Measurements from ENCODE around the gene M1AP.
"Not testable (repeated sequence)": the region's sequence is repeated elsewhere in the genome, so short reads cannot be mapped to it uniquely, and the experiment has no call there.

M1AP gene

GRCh38 chr2:74564222-74564621, 83.9 kb downstream of the M1AP start:
- no peak for TF ChIP-seq JUND (IDR thresholded peaks at IDR 0.05; ENCODE audit: low read depth)
- no peak for DNase-seq (ENCODE audit: low read depth in 1 of 2, low spot score in 1 of 2)
- in situ Hi-C loops (cut with HindIII; ENCODE audit: low pct_unique_long_range_greater_than_20kb, low sequenced_read_pairs), result no loop called here

- DNase-seq (ENCODE audit: low read depth in 1 of 2, low spot score in 1 of 2), result no peak
- TF ChIP-seq JUND (IDR thresholded peaks at IDR 0.05; ENCODE audit: low read depth), result no peak
- in situ Hi-C loops (cut with HindIII; ENCODE audit: low pct_unique_long_range_greater_than_20kb, low sequenced_read_pairs), result no loop called here
Measured at GRCh38 chr2:74562126-74562775, 85.9 kb downstream of the M1AP start.

- DNase-seq (ENCODE audit: low read depth in 1 of 2, low spot score in 1 of 2); in situ Hi-C loops (cut with HindIII; ENCODE audit: low pct_unique_long_range_greater_than_20kb, low sequenced_read_pairs): not testable (repeated sequence)
Measured at GRCh38 chr2:74561022-74561421, 87.1 kb downstream of the M1AP start.

GRCh38 chr2:74560591-74560990, 87.5 kb downstream of the M1AP start:
- no peak for TF ChIP-seq JUND (IDR thresholded peaks at IDR 0.05; ENCODE audit: low read depth)
- peak in 1 of 2 experiments; percentile 88 for DNase-seq (ENCODE audit: low read depth in 1 of 2, low spot score in 1 of 2)
- in situ Hi-C loops (cut with HindIII; ENCODE audit: low pct_unique_long_range_greater_than_20kb, low sequenced_read_pairs), result no loop called here

GRCh38 chr2:74559912-74560311, 88.2 kb downstream of the M1AP start:
- in situ Hi-C loops (cut with HindIII; ENCODE audit: low pct_unique_long_range_greater_than_20kb, low sequenced_read_pairs), result no loop called here
- no peak for TF ChIP-seq JUND (IDR thresholded peaks at IDR 0.05; ENCODE audit: low read depth)
- DNase-seq (ENCODE audit: low read depth in 1 of 2, low spot score in 1 of 2), result peak in 1 of 2 experiments; percentile 71

GRCh38 chr2:74558284-74559230, 89.6 kb downstream of the M1AP start:
- DNase-seq (ENCODE audit: low read depth in 1 of 2, low spot score in 1 of 2), result peak in 1 of 2 experiments; percentile 68
- in situ Hi-C loops (cut with HindIII; ENCODE audit: low pct_unique_long_range_greater_than_20kb, low sequenced_read_pairs), result no loop called here
- no peak for TF ChIP-seq JUND (IDR thresholded peaks at IDR 0.05; ENCODE audit: low read depth)

GRCh38 chr2:74556831-74557370, 91.2 kb downstream of the M1AP start:
- DNase-seq (ENCODE audit: low read depth in 1 of 2, low spot score in 1 of 2), result no peak
- TF ChIP-seq JUND (IDR thresholded peaks at IDR 0.05; ENCODE audit: low read depth), result no peak
- in situ Hi-C loops (cut with HindIII; ENCODE audit: low pct_unique_long_range_greater_than_20kb, low sequenced_read_pairs), result no loop called here

- in situ Hi-C loops (cut with HindIII; ENCODE audit: low pct_unique_long_range_greater_than_20kb, low sequenced_read_pairs), result no loop called here
- no peak for DNase-seq (ENCODE audit: low read depth in 1 of 2, low spot score in 1 of 2)
Measured at GRCh38 chr2:74556159-74556558, 92.0 kb downstream of the M1AP start.

GRCh38 chr2:74555610-74556103, 92.5 kb downstream of the M1AP start:
- no peak for DNase-seq (ENCODE audit: low read depth in 1 of 2, low spot score in 1 of 2)
- TF ChIP-seq JUND (IDR thresholded peaks at IDR 0.05; ENCODE audit: low read depth), result no peak
- in situ Hi-C loops (cut with HindIII; ENCODE audit: low pct_unique_long_range_greater_than_20kb, low sequenced_read_pairs), result no loop called here

More at GRCh38 chr2:74556159-74556558, 92.0 kb downstream of the M1AP start:
- no peak for TF ChIP-seq JUND (IDR thresholded peaks at IDR 0.05; ENCODE audit: low read depth)

GRCh38 chr2:74554820-74555531, 93.2 kb downstream of the M1AP start:
- in situ Hi-C loops (cut with HindIII; ENCODE audit: low pct_unique_long_range_greater_than_20kb, low sequenced_read_pairs), result no loop called here
- no peak for TF ChIP-seq JUND (IDR thresholded peaks at IDR 0.05; ENCODE audit: low read depth)

GRCh38 chr2:74553892-74554819, 94.0 kb downstream of the M1AP start, which contains the start of the genes DOK1 and LOXL3:
Gene DOK1, plus strand, starts transcription at chr2:74554720. Its CDS starts 35 bp downstream, at chr2:74554755.
Gene LOXL3, minus strand, starts transcription at chr2:74553942. Its CDS starts 1,308 bp downstream, at chr2:74552634.
- no peak for TF ChIP-seq JUND (IDR thresholded peaks at IDR 0.05; ENCODE audit: low read depth)

More at GRCh38 chr2:74554820-74555531, 93.2 kb downstream of the M1AP start:
- DNase-seq (ENCODE audit: low read depth in 1 of 2, low spot score in 1 of 2), result no peak

More at GRCh38 chr2:74553892-74554819, 94.0 kb downstream of the M1AP start, which contains the start of the genes DOK1 and LOXL3:
- in situ Hi-C loops (cut with HindIII; ENCODE audit: low pct_unique_long_range_greater_than_20kb, low sequenced_read_pairs), result no loop called here
- DNase-seq (ENCODE audit: low read depth in 1 of 2, low spot score in 1 of 2), result peak; percentile 67 to 75

Measured in T47D (cell line).